Neutrophil (primary cell): Measurements from ENCODE around the gene TBC1D25.
A peak's percentile ranks its signal among the peaks of the same experiment; 100 is the strongest.

Experiments used
- H3K27ac ChIP-seq: fragments of 200-600 bp; sonication (generic); 2 replicates; pipeline ENCODE4 v1.5.1; 2016; ENCODE audit warnings: mild to moderate bottlenecking, moderate library complexity
- H3K27me3 ChIP-seq: fragments of 200-600 bp; sonication (generic); 2 replicates; pipeline ENCODE4 v1.6.0; 2016; ENCODE audit warnings: mild to moderate bottlenecking
- H3K36me3 ChIP-seq: fragments of 200-600 bp; sonication (generic); 2 replicates; pipeline ENCODE4 v1.5.1; 2017
- H3K4me1 ChIP-seq, 2 experiments: fragments of 200-600 bp in 1 of 2; sonication (generic) in 1 of 2; 1 replicate in 1 of 2; 2 replicates in 1 of 2; pipeline versions ENCODE4 v1.5.1 to v1.6.1; 2013 to 2016; ENCODE audit warnings: low read depth in 1 of 2, low read length in 1 of 2, mild to moderate bottlenecking in 1 of 2, moderate library complexity in 1 of 2; ENCODE audit not compliant: control insufficient read depth in 1 of 2, insufficient read depth in 1 of 2
- H3K4me3 ChIP-seq, 2 experiments: fragments of 200-600 bp in 1 of 2; sonication (generic) in 1 of 2; 1 replicate in 1 of 2; 2 replicates in 1 of 2; pipeline ENCODE4 v1.5.1; 2013 to 2016; ENCODE audit warnings: low read depth in 1 of 2, low read length in 1 of 2, mild to moderate bottlenecking in 1 of 2, moderate library complexity in 1 of 2
- H3K9me3 ChIP-seq: fragments of 200-600 bp; sonication (generic); 2 replicates; pipeline ENCODE4 v1.5.1; 2016
- TF ChIP-seq, protein P1 (sequence below): fragments of 200-600 bp; sonication (generic); IDR thresholded peaks from 2 replicates; pipeline ENCODE4 v1.5.1; 2016; ENCODE audit warnings: antibody characterized with exemption

Gene TBC1D25

GRCh38 chrX:48533165-48533564, 6.3 kb upstream of the TBC1D25 start:
- H3K9me3 ChIP-seq, result no peaks in the 10 kb centered on the region
- TF ChIP-seq, protein P1, sequence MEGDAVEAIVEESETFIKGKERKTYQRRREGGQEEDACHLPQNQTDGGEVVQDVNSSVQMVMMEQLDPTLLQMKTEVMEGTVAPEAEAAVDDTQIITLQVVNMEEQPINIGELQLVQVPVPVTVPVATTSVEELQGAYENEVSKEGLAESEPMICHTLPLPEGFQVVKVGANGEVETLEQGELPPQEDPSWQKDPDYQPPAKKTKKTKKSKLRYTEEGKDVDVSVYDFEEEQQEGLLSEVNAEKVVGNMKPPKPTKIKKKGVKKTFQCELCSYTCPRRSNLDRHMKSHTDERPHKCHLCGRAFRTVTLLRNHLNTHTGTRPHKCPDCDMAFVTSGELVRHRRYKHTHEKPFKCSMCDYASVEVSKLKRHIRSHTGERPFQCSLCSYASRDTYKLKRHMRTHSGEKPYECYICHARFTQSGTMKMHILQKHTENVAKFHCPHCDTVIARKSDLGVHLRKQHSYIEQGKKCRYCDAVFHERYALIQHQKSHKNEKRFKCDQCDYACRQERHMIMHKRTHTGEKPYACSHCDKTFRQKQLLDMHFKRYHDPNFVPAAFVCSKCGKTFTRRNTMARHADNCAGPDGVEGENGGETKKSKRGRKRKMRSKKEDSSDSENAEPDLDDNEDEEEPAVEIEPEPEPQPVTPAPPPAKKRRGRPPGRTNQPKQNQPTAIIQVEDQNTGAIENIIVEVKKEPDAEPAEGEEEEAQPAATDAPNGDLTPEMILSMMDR, result no peak
- H3K27me3 ChIP-seq, result no peaks in the 10 kb centered on the region
- H3K27ac ChIP-seq, result no peak overlapping the region
- H3K4me1 ChIP-seq, result peaks cover 5% of the 10 kb centered on the region in 2 experiments
- no peaks in the 10 kb centered on the region for H3K36me3 ChIP-seq
- no peak overlapping the region for H3K4me3 ChIP-seq

- Histone ChIP-seq H3K27ac (peak overlapping the region; percentile 94), H3K9me3 (no peaks in the 10 kb centered on the region), H3K36me3 (peaks cover 8% of the 10 kb centered on the region), H3K4me1 (peaks cover 16 to 21% of the 10 kb centered on the region in 2 experiments), H3K4me3 (no peak overlapping the region), H3K27me3 (no peaks in the 10 kb centered on the region)
- TF ChIP-seq, protein P1, result no peak
Observed at GRCh38 chrX:48538641-48539344, 721 bp upstream of the TBC1D25 start.

- Histone ChIP-seq H3K36me3 (peaks cover 15% of the 10 kb centered on the region), H3K9me3 (no peaks in the 10 kb centered on the region), H3K27me3 (no peaks in the 10 kb centered on the region), H3K27ac (peak overlapping the region; percentile 94), H3K4me3 (peak overlapping the region; percentile 69 to 71), H3K4me1 (peaks cover 16 to 21% of the 10 kb centered on the region in 2 experiments)
- TF ChIP-seq, protein P1, result no peak
Observed at GRCh38 chrX:48540028-48540375, 488 bp downstream of the TBC1D25 start.

DNA sequence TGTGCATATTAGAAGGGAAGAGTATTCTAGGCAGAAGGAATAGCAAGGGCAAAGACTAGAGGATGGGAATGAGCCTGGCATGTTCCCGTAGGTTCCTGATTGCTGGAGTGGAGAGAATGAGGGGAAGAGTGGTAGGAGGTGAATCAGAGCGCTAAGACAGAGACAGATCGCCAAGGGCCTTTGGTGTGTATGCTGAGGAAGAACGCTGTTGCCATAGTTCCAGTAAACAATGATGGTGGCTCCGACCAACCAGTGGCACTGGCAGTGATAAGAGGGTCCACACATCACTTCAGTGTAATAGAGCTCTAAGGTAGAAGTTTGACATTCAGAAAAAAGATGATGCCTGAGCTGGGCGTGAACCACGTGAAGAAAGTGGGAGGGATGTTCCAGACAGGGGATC, 966 bp downstream of the TBC1D25 start:
- no peaks in the 10 kb centered on the region for H3K27me3 ChIP-seq
- H3K9me3 ChIP-seq, result no peaks in the 10 kb centered on the region
- TF ChIP-seq, protein P1, result no peak
- H3K4me1 ChIP-seq, result peaks cover 16 to 21% of the 10 kb centered on the region in 2 experiments
- peaks cover 20% of the 10 kb centered on the region for H3K36me3 ChIP-seq
- H3K27ac ChIP-seq, result peak overlapping the region; percentile 94
- peak overlapping the region; percentile 69 to 71 for H3K4me3 ChIP-seq

DNA sequence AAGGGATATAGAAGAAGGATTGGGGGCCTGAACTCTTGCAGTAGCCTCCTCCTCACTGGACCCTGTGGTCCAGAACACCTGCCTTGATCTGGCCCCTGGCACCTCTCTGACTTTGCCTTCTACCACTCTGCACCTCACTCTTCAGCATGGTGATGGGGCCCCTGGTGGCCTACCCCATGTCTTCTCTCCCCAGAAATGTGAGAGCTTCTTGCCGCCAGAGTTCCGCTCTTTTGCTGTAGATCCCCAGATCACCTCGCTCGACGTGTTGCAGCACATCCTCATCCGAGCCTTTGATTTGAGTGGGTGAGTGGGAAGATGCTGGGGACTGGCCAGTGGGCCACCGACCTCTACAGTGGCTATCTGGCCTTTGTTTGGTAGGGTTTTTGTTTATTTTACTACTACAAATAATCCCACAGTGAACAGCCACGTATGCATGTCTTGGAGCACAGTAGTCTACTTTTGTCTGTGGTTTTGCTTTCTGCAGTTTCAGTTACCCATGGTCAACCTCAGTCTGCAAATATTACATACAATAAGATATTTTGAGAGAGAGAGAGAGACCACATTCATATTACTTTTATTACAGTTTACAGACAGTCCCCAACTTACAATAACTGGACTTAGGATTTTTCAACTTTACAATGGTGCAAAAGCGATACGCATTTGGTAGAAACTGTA, 1.8 kb downstream of the TBC1D25 start:
- H3K4me1 ChIP-seq, result peaks cover 16 to 21% of the 10 kb centered on the region in 2 experiments
- H3K27ac ChIP-seq, result no peak overlapping the region
- H3K27me3 ChIP-seq, result no peaks in the 10 kb centered on the region
- no peak overlapping the region for H3K4me3 ChIP-seq
- peaks cover 24% of the 10 kb centered on the region for H3K36me3 ChIP-seq
- H3K9me3 ChIP-seq, result no peaks in the 10 kb centered on the region
- TF ChIP-seq, protein P1, result no peak
